GM19351 (cell line): ENCODE results near the gene RNF213.

Source experiments
- ATAC-seq: cut with Tn5 transposase; IDR thresholded peaks from one replicate; pipeline ENCODE4 v1.9.1; 2021; ENCODE audit warnings: mild to moderate bottlenecking, moderate library complexity; ENCODE audit not compliant: unreplicated experiment

The RNF213 gene

GRCh38 chr17:80260791-80261158, at the start of gene RNF213:
Gene RNF213 (plus strand): TSS chr17:80260852. CDS start chr17:80263682, 2,830 bp downstream.
- no peak for ATAC-seq

GRCh38 chr17:80212109-80212508, 48.5 kb upstream of the RNF213 start:
- no peak for ATAC-seq

GRCh38 chr17:80212511-80212910, 48.1 kb upstream of the RNF213 start:
- no peak for ATAC-seq

- no peak for ATAC-seq
Observed at GRCh38 chr17:80212962-80213642, 47.5 kb upstream of the RNF213 start.

GRCh38 chr17:80213643-80213975, 47.0 kb upstream of the RNF213 start:
- ATAC-seq, result no peak

GRCh38 chr17:80214012-80214877, 46.4 kb upstream of the RNF213 start:
- ATAC-seq, result no peak

GRCh38 chr17:80214878-80215210, 45.8 kb upstream of the RNF213 start:
- ATAC-seq, result no peak

GRCh38 chr17:80216473-80217456, 43.9 kb upstream of the RNF213 start:
- ATAC-seq, result no peak

GRCh38 chr17:80217703-80218362, 42.8 kb upstream of the RNF213 start:
- no peak for ATAC-seq

GRCh38 chr17:80218391-80218790, 42.3 kb upstream of the RNF213 start:
- ATAC-seq, result no peak

GRCh38 chr17:80219013-80219762, 41.5 kb upstream of the RNF213 start:
- peak; percentile 76 for ATAC-seq

- peak; percentile 7 for ATAC-seq
Observed at GRCh38 chr17:80219763-80220053, 40.9 kb upstream of the RNF213 start.

GRCh38 chr17:80220054-80220735, 40.5 kb upstream of the RNF213 start, which contains the start of the genes SGSH and SLC26A11:
Gene SGSH (minus strand): TSS chr17:80220333. CDS start chr17:80220313, 20 bp downstream.
Gene SLC26A11 (plus strand): TSS chr17:80220427. CDS start chr17:80221561, 1,134 bp downstream.
- ATAC-seq, result peak; percentile 20

- no peak for ATAC-seq
Observed at GRCh38 chr17:80220736-80221215, 39.9 kb upstream of the RNF213 start.

- ATAC-seq, result no peak
Observed at GRCh38 chr17:80221351-80222105, 39.1 kb upstream of the RNF213 start.

- ATAC-seq, result no peak
Observed at GRCh38 chr17:80222376-80223141, 38.1 kb upstream of the RNF213 start.

- ATAC-seq, result no peak
Observed at GRCh38 chr17:80223142-80223815, 37.4 kb upstream of the RNF213 start.
